Loucy (cell line): ENCODE data around the gene UBL4A.

Source experiments
- CTCF ChIP-seq: fragments of 200-600 bp; sonication (generic); conservative IDR thresholded peaks from 2 replicates; pipeline ENCODE4 v1.5.1; 2014; ENCODE audit warnings: mild to moderate bottlenecking, antibody characterized with exemption, low read length
- EZH2phosphoT487 ChIP-seq: fragments of 200-600 bp; IDR thresholded peaks from 2 replicates; pipeline ENCODE4 v1.6.1; 2018; ENCODE audit warnings: antibody characterized with exemption, mild to moderate bottlenecking, moderate library complexity, borderline replicate concordance

GRCh38 chrX:154488336-154489075 lies 2.1 kb upstream of the UBL4A start:
- TF ChIP-seq CTCF (no peak), EZH2phosphoT487 (no peak)
